HepG2 (cell line): ENCODE data around the gene SCGB3A1. TPM values are rescaled to one million over a fixed set of nuclear protein-coding genes. Genes with fewer than 3 reads are reported as not detected.

Experiments used
- ATAC-seq: fragments of 200-7000 bp; cut with Tn5 transposase; 3 replicates; pipeline ENCODE4 v1.9.1; 2020; ENCODE audit warnings: mild to moderate bottlenecking, moderate library complexity
- BruUV-seq: library from RNA; stranded (reverse); fragments of 400-500 nt; replicated peaks from 2 replicates; lab custom pipeline; 2021; lab: Mats Ljungman, UMichigan
- CTCF ChIA-PET: fragments of 300-600 bp; formaldehyde crosslinking; extraction: SDS; loops from one replicate; lab custom pipeline; 2021; ENCODE audit warnings: low total read pairs, inconsistent platforms, low intra/inter-chr PET ratio; lab: Yijun Ruan, JAX
- POLR2A ChIA-PET: fragments of 350-600 bp; sonication (Branson Sonifier 250); formaldehyde crosslinking; loops from one replicate; lab custom pipeline; 2020; ENCODE audit warnings: antibody characterized with exemption, inconsistent platforms; lab: Yijun Ruan, JAX
- DNase-seq: peaks from one replicate; pipeline ENCODE4 v3.0.0-alpha.2; 2015; ENCODE audit warnings: low spot score
- FAIRE-seq: peaks from 3 replicates; lab custom pipeline; 2011; peaks lifted over from hg19 to GRCh38; lab: Jason Lieb, UNC
- H2AFZ ChIP-seq: one replicate; pipeline ENCODE4 v1.6.1; 2011; ENCODE audit warnings: low read length, inconsistent platforms
- H3K27ac ChIP-seq: fragments of 300-600 bp; 3 replicates; pipeline ENCODE4 v1.8.0; 2011; ENCODE audit warnings: mixed run types, mild to moderate bottlenecking, mixed read lengths, low read length, inconsistent platforms; ENCODE audit not compliant: insufficient read depth; ENCODE audit errors: extremely low read length
- H3K27me3 ChIP-seq, 2 experiments: fragments of 200-600 bp in 1 of 2; 2 replicates in 1 of 2; 3 replicates in 1 of 2; pipeline versions ENCODE4 v1.6.0 to v1.8.0; 2011; ENCODE audit warnings: low read length in 2 of 2, mild to moderate bottlenecking in 2 of 2, moderate library complexity in 2 of 2, inconsistent platforms in 1 of 2; ENCODE audit not compliant: insufficient read depth in 2 of 2, control insufficient read depth in 1 of 2
- H3K36me3 ChIP-seq, 2 experiments: fragments of 200-600 bp in 1 of 2; replicated peaks in 1 of 2; 2 replicates in 1 of 2; 3 replicates in 1 of 2; pipeline versions ENCODE4 v1.5.1 to v1.8.0; 2011; ENCODE audit warnings: low read length in 2 of 2, inconsistent platforms in 1 of 2; ENCODE audit not compliant: insufficient read depth in 2 of 2, control insufficient read depth in 1 of 2
- H3K4me1 ChIP-seq: 2 replicates; pipeline ENCODE4 v1.5.1; 2012; ENCODE audit warnings: low read length, inconsistent platforms; ENCODE audit not compliant: insufficient read depth
- H3K4me2 ChIP-seq: 2 replicates; pipeline ENCODE4 v1.6.0; 2011; ENCODE audit warnings: low read depth, low read length, inconsistent platforms
- H3K4me3 ChIP-seq, 3 experiments: fragments of 200-600 bp in 1 of 3; sonication (generic), shearing (Covaris generic) in 1 of 3; replicated peaks in 1 of 3; 2 replicates each; pipeline ENCODE4 v1.5.1; 2011 to 2016; ENCODE audit warnings: low read length in 3 of 3, inconsistent platforms in 2 of 3, low read depth in 2 of 3, mild to moderate bottlenecking in 2 of 3, control low read depth in 1 of 3, mixed read lengths in 1 of 3; ENCODE audit not compliant: insufficient read depth in 1 of 3
- H3K79me2 ChIP-seq: one replicate; pipeline ENCODE4 v1.6.1; 2011; ENCODE audit warnings: low read length, inconsistent platforms; ENCODE audit not compliant: insufficient read depth
- H3K9ac ChIP-seq: 2 replicates; pipeline ENCODE4 v1.6.0; 2011; ENCODE audit warnings: mild to moderate bottlenecking, low read depth, low read length, inconsistent platforms; ENCODE audit not compliant: insufficient read depth
- H3K9me3 ChIP-seq: 2 replicates; pipeline ENCODE4 v1.5.1; 2012; ENCODE audit warnings: mild to moderate bottlenecking, low read length
- H4K20me1 ChIP-seq: 2 replicates; pipeline ENCODE4 v1.6.0; 2011; ENCODE audit warnings: inconsistent platforms, mild to moderate bottlenecking, low read length, moderate library complexity; ENCODE audit not compliant: insufficient read depth
- DRAP1 ChIP-seq: IDR thresholded peaks from 2 replicates; pipeline ENCODE4 v1.6.1; 2016; ENCODE audit warnings: missing genetic modification reagents, missing compliant biosample characterization
- ETS1 ChIP-seq: sonication (generic); formaldehyde crosslinking; IDR thresholded peaks from 2 replicates; pipeline ENCODE4 v1.4.0; 2020; ENCODE audit warnings: missing genetic modification reagents
- HDAC2 ChIP-seq: sonication (generic); formaldehyde crosslinking; IDR thresholded peaks from 2 replicates; pipeline ENCODE4 v1.4.0; 2020; ENCODE audit warnings: missing genetic modification reagents
- NFKB2 ChIP-seq: sonication (generic); formaldehyde crosslinking; IDR thresholded peaks from 2 replicates; pipeline ENCODE4 v1.4.0; 2020; ENCODE audit warnings: missing genetic modification reagents, borderline replicate concordance
- PTBP1 ChIP-seq: fragments of 200-400 bp; formaldehyde crosslinking; IDR thresholded peaks from 2 replicates; pipeline ENCODE4 v1.6.1; 2018; ENCODE audit warnings: low read length, low read depth; ENCODE audit not compliant: poor library complexity, severe bottlenecking
- RNF219 ChIP-seq: sonication (generic); formaldehyde crosslinking; IDR thresholded peaks from 2 replicates; pipeline ENCODE4 v1.5.0; 2020; ENCODE audit warnings: mild to moderate bottlenecking, missing genetic modification reagents
- SMARCE1 ChIP-seq: fragments of 450-650 bp; IDR thresholded peaks from 2 replicates; pipeline ENCODE4 v1.6.1; 2017; ENCODE audit warnings: borderline replicate concordance
- TFDP1 ChIP-seq: IDR thresholded peaks from 2 replicates; pipeline ENCODE4 v1.6.1; 2016; ENCODE audit warnings: missing compliant biosample characterization, missing genetic modification reagents, borderline replicate concordance
- TGIF2 ChIP-seq: IDR thresholded peaks from 2 replicates; pipeline ENCODE4 v1.6.1; 2016; ENCODE audit warnings: control low read depth, missing compliant biosample characterization
- ZBTB21 ChIP-seq: sonication (generic); formaldehyde crosslinking; IDR thresholded peaks from 2 replicates; pipeline ENCODE4 v1.4.0; 2020; ENCODE audit warnings: missing genetic modification reagents
- ZNF10 ChIP-seq: sonication (generic); formaldehyde crosslinking; IDR thresholded peaks from 2 replicates; pipeline ENCODE4 v1.4.0; 2020; ENCODE audit warnings: mild to moderate bottlenecking, low read depth, missing genetic modification reagents, borderline replicate concordance
- ZNF3 ChIP-seq: IDR thresholded peaks from 2 replicates; pipeline ENCODE4 v1.7.0; 2017; ENCODE audit warnings: inconsistent platforms
- ZNF614 ChIP-seq: IDR thresholded peaks from 2 replicates; pipeline ENCODE4 v1.6.1; 2018; ENCODE audit warnings: missing biosample characterization, missing genetic modification reagents, inconsistent platforms, borderline replicate concordance
- ZNF652 ChIP-seq: IDR thresholded peaks from 2 replicates; pipeline ENCODE4 v1.6.1; 2016; ENCODE audit warnings: low read depth, borderline replicate concordance
- ZNF709 ChIP-seq: sonication (generic); formaldehyde crosslinking; IDR thresholded peaks from 2 replicates; pipeline ENCODE4 v1.5.0; 2020; ENCODE audit warnings: mild to moderate bottlenecking, missing genetic modification reagents
- ZNF746 ChIP-seq: sonication (generic); formaldehyde crosslinking; IDR thresholded peaks from 2 replicates; pipeline ENCODE4 v1.8.0; 2022; ENCODE audit warnings: mild to moderate bottlenecking, missing genetic modification reagents
- ZNF772 ChIP-seq: sonication (generic); formaldehyde crosslinking; IDR thresholded peaks from 2 replicates; pipeline ENCODE4 v1.5.0; 2020; ENCODE audit warnings: mild to moderate bottlenecking, missing genetic modification reagents
- WGBS: methylation state at CpG from one replicate; pipeline ENCODE4 v1.1.6; 2017; ENCODE audit warnings: low lambda C conversion rate; 5-methylcytosine and 5-hydroxymethylcytosine counted together
- in situ Hi-C: cut with HindIII; loops from 2 replicates; pipeline ENCODE4 v1.10.0; 2017; ENCODE audit warnings: low pct_unique_long_range_greater_than_20kb; ENCODE audit not compliant: extremely low pct_ligation_motif_present
- intact Hi-C: fragments of 100-400 bp; cut with micrococcal nuclease; formaldehyde crosslinking; loops from one replicate; pipeline ENCODE4 v1.10.0; 2022; ENCODE audit not compliant: unreplicated experiment
- polyA plus RNA-seq, 8 experiments: library from polyadenylated mRNA; depleted of rRNA in 3 of 8; stranded (reverse) in 7 of 8; unstranded in 1 of 8; fragments of >200 nt; fragmentation: Illumina TruSeq in 4 of 8; extraction: Trizol in 4 of 8; gene quantifications; 2 replicates each; pipeline versions ENCODE4 v1.2.1 to v1.2.3, GENCODE V29; 2011 to 2016; ENCODE audit warnings: low read depth in 4 of 8, missing spikeins in 1 of 8, mixed read lengths in 1 of 8; ENCODE audit not compliant: insufficient read depth in 1 of 8
- total RNA-seq, 5 experiments: library from RNA; depleted of rRNA; stranded (reverse); fragments of >200 nt; fragmentation: Illumina TruSeq; extraction: Trizol; gene quantifications; 2 replicates each; pipeline ENCODE4 v1.2.3, GENCODE V29; 2016; ENCODE audit warnings: low read depth in 1 of 5

Gene SCGB3A1
- total and polyA plus RNA-seq, 2 of the 13 experiments (the other 11 are each of a cell fraction or from before 2014, with no cell fraction given) = not detected

GRCh38 chr5:180609817-180610550, 18.7 kb upstream of the SCGB3A1 start (continued):
- no peak for TF ChIP-seq ZNF10 (CRISPR knock-in tag)
- no peak for TF ChIP-seq PTBP1
- TF ChIP-seq, all 625 proteins: peak for 0

- ChIA-PET POLR2A (no interaction called here), CTCF (no interaction called here)
- in situ Hi-C loops = no loop called here
- Histone ChIP-seq H3K4me2 (no peak overlapping the region), H3K9me3 (no peaks in the 10 kb centered on the region), H4K20me1 (no peaks in the 10 kb centered on the region), H3K4me1 (no peaks in the 10 kb centered on the region), H3K36me3 (no peaks in the 10 kb centered on the region), H3K9ac (no peak overlapping the region), H3K27me3 (peaks cover 13 to 68% of the 10 kb centered on the region in 2 experiments), H3K79me2 (no peaks in the 10 kb centered on the region), H2AFZ (no peak overlapping the region), H3K4me3 (no peak overlapping the region), H3K27ac (no peak overlapping the region)
- TF ChIP-seq ETS1 (CRISPR knock-in tag) (no peak), NFKB2 (CRISPR knock-in tag) (no peak), DRAP1 (CRISPR knock-in tag) (no peak), TGIF2 (no peak), TFDP1 (CRISPR knock-in tag) (no peak), ZNF772 (CRISPR knock-in tag) (no peak), HDAC2 (no peak), ZBTB21 (CRISPR knock-in tag) (no peak), ZNF614 (CRISPR knock-in tag) (no peak), ZNF746 (CRISPR knock-in tag) (no peak), RNF219 (no peak), SMARCE1 (no peak), ZNF709 (CRISPR knock-in tag) (no peak), ZNF3 (CRISPR knock-in tag) (no peak), ZNF652 (no peak)
- FAIRE-seq = no peak
- intact Hi-C loops = no loop called here
- 0% methylated on average over 4 of the region's 15 CpGs for WGBS
- ATAC-seq = no peak
- no TSS peak for BruUV-seq
- DNase-seq = no peak
Measured at GRCh38 chr5:180609386-180609785, 18.1 kb upstream of the SCGB3A1 start.
